ENCODE data around the gene PCBD1. TPM values are rescaled to one million over a fixed set of nuclear protein-coding genes. Genes with fewer than 3 reads are reported as not detected.

PCBD1 gene
- polyA plus RNA-seq, 2 of the 4 experiments (the other 2 are of a cell fraction) = 169 to 211 TPM

GRCh38 chr10:70858759-70859158 lies 29.6 kb downstream of the PCBD1 start (continued):
- TF ChIP-seq BCL3 (IDR thresholded peaks at IDR 0.05) = no peak

GRCh38 chr10:70856454-70856853 lies 31.9 kb downstream of the PCBD1 start:
- H3K4me2 ChIP-seq = no peak overlapping the region
- H3K9me3 ChIP-seq = no peaks in the 10 kb centered on the region
- H3K4me3 ChIP-seq = no peak overlapping the region
- FAIRE-seq = no peak
- ChIA-PET CTCF (interaction anchor here (0.8 to 1.9 kb wide), 3 partner anchors 27 to 297 kb away, joined by 3 to 6 read pairs (median 3); partner anchors contain the start of gene SGPL1), POLR2A (no interaction called here)
- H3K4me1 ChIP-seq = peaks cover 9% of the 10 kb centered on the region; the same call in 1 of the 3 replicates
- ATAC-seq = no peak
- 57% methylated on average over 2 of the region's 2 CpGs for WGBS (ENCODE audit: missing lambda C conversion rate)
- no peak overlapping the region for H3K27ac ChIP-seq
- TF ChIP-seq RCOR1 (IDR thresholded peaks at IDR 0.05; ENCODE audit: low read depth, low read length) (no peak), MYC (IDR thresholded peaks at IDR 0.05; ENCODE audit: borderline replicate concordance, low read length) (no peak), HOXB13 (CRISPR knock-in tag; IDR thresholded peaks at IDR 0.05; ENCODE audit: low read depth) (no peak), CHD4 (IDR thresholded peaks at IDR 0.05; ENCODE audit: borderline replicate concordance) (no peak), GATA3 (IDR thresholded peaks at IDR 0.05; ENCODE audit: borderline replicate concordance) (no peak), SREBF2 (IDR thresholded peaks at IDR 0.05) (no peak), RARB (CRISPR knock-in tag; IDR thresholded peaks at IDR 0.05) (no peak)
- TF ChIP-seq, protein P1, sequence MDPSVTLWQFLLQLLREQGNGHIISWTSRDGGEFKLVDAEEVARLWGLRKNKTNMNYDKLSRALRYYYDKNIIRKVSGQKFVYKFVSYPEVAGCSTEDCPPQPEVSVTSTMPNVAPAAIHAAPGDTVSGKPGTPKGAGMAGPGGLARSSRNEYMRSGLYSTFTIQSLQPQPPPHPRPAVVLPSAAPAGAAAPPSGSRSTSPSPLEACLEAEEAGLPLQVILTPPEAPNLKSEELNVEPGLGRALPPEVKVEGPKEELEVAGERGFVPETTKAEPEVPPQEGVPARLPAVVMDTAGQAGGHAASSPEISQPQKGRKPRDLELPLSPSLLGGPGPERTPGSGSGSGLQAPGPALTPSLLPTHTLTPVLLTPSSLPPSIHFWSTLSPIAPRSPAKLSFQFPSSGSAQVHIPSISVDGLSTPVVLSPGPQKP (IDR thresholded peaks at IDR 0.05; ENCODE audit: low read depth, low read length) = no peak
- TF ChIP-seq, protein P2, sequence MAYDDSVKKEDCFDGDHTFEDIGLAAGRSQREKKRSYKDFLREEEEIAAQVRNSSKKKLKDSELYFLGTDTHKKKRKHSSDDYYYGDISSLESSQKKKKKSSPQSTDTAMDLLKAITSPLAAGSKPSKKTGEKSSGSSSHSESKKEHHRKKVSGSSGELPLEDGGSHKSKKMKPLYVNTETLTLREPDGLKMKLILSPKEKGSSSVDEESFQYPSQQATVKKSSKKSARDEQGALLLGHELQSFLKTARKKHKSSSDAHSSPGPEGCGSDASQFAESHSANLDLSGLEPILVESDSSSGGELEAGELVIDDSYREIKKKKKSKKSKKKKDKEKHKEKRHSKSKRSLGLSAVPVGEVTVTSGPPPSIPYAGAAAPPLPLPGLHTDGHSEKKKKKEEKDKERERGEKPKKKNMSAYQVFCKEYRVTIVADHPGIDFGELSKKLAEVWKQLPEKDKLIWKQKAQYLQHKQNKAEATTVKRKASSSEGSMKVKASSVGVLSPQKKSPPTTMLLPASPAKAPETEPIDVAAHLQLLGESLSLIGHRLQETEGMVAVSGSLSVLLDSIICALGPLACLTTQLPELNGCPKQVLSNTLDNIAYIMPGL (CRISPR knock-in tag; IDR thresholded peaks at IDR 0.05; ENCODE audit: borderline replicate concordance) = no peak
- DNase-seq (ENCODE audit: low read depth in 1 of 2, low spot score in 1 of 2) = no peak

- Histone ChIP-seq H3K4me2 (no peak overlapping the region), H3K27ac (no peak overlapping the region), H3K9me3 (no peaks in the 10 kb centered on the region), H3K4me1 (peaks cover 16% of the 10 kb centered on the region; the same call in 2 of the 3 replicates), H3K4me3 (no peak overlapping the region)
- ATAC-seq (no peak), DNase-seq (ENCODE audit: low read depth in 1 of 2, low spot score in 1 of 2) (no peak), FAIRE-seq (no peak)
- ChIA-PET POLR2A (no interaction called here), CTCF (interaction anchor here (0.8 to 1.3 kb wide), 4 partner anchors 9 to 392 kb away, joined by 3 to 5 read pairs (median 4); no protein-coding TSS in a partner anchor)
- no peak for TF ChIP-seq SMC3 (IDR thresholded peaks at IDR 0.05)
- no peak for TF ChIP-seq ATOH8 (CRISPR knock-in tag; IDR thresholded peaks at IDR 0.05; ENCODE audit: low read depth)
- TF ChIP-seq, protein P3, sequence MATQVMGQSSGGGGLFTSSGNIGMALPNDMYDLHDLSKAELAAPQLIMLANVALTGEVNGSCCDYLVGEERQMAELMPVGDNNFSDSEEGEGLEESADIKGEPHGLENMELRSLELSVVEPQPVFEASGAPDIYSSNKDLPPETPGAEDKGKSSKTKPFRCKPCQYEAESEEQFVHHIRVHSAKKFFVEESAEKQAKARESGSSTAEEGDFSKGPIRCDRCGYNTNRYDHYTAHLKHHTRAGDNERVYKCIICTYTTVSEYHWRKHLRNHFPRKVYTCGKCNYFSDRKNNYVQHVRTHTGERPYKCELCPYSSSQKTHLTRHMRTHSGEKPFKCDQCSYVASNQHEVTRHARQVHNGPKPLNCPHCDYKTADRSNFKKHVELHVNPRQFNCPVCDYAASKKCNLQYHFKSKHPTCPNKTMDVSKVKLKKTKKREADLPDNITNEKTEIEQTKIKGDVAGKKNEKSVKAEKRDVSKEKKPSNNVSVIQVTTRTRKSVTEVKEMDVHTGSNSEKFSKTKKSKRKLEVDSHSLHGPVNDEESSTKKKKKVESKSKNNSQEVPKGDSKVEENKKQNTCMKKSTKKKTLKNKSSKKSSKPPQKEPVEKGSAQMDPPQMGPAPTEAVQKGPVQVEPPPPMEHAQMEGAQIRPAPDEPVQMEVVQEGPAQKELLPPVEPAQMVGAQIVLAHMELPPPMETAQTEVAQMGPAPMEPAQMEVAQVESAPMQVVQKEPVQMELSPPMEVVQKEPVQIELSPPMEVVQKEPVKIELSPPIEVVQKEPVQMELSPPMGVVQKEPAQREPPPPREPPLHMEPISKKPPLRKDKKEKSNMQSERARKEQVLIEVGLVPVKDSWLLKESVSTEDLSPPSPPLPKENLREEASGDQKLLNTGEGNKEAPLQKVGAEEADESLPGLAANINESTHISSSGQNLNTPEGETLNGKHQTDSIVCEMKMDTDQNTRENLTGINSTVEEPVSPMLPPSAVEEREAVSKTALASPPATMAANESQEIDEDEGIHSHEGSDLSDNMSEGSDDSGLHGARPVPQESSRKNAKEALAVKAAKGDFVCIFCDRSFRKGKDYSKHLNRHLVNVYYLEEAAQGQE (IDR thresholded peaks at IDR 0.05) = no peak
- no peak for TF ChIP-seq HEYL (CRISPR knock-in tag; IDR thresholded peaks at IDR 0.05)
- no peak for TF ChIP-seq RNF2 (IDR thresholded peaks at IDR 0.05; ENCODE audit: borderline replicate concordance, low read depth)
- TF ChIP-seq HDAC2 (IDR thresholded peaks at IDR 0.05) = no peak
- no peak for TF ChIP-seq KDM1A (IDR thresholded peaks at IDR 0.05; ENCODE audit: low read depth)
- no peak for TF ChIP-seq FOSL2 (IDR thresholded peaks at IDR 0.05)
- no peak for TF ChIP-seq FOSL2 (CRISPR knock-in tag; IDR thresholded peaks at IDR 0.05)
- TF ChIP-seq RCOR1 (IDR thresholded peaks at IDR 0.05; ENCODE audit: low read depth, low read length) = no peak
- TF ChIP-seq, protein P4, sequence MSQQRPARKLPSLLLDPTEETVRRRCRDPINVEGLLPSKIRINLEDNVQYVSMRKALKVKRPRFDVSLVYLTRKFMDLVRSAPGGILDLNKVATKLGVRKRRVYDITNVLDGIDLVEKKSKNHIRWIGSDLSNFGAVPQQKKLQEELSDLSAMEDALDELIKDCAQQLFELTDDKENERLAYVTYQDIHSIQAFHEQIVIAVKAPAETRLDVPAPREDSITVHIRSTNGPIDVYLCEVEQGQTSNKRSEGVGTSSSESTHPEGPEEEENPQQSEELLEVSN (IDR thresholded peaks at IDR 0.05; ENCODE audit: borderline replicate concordance, low read depth) = no peak
- TF ChIP-seq POLR2AphosphoS2 (conservative IDR thresholded peaks at IDR 0.05; ENCODE audit: low read length) = no peak
- no peak for TF ChIP-seq JUNB (IDR thresholded peaks at IDR 0.05)
- TF ChIP-seq RARB (CRISPR knock-in tag; IDR thresholded peaks at IDR 0.05) = no peak
- 93% methylated on average over 1 of the region's 1 CpG for WGBS (ENCODE audit: missing lambda C conversion rate)
Observed at GRCh38 chr10:70853457-70853856, 34.9 kb downstream of the PCBD1 start.
